ENCODE measurements around the gene PAM.

Gene PAM

DNA sequence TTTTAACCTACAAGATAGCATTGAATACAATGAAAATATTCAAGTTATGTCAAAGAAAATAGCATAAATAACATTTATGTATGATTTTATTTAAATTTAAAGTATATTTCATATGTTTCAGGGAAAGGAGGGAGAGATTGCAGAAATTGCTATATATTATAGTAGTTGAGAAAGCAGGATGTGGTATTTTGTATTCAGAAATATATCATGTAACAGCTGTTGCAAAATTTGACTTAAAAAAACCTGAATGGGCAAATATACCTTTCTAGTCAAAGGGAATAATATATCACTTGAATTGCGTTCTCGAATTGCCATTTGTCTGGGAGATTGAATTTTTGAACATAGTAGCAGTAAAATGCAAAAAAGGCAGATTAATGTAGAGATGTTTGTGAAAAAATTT lies 80.6 kb downstream of the PAM start:
- no peaks in the 10 kb centered on the region for H3K4me1 ChIP-seq (ENCODE audit: low read length)
- H3K79me2 ChIP-seq (ENCODE audit: low read length), result no peaks in the 10 kb centered on the region
- TF ChIP-seq EZH2 (optimal IDR thresholded peaks at IDR 0.05; ENCODE audit: low read depth, low read length), result no peak
- no peak for TF ChIP-seq EZH2phosphoT487 (IDR thresholded peaks at IDR 0.05; ENCODE audit: low read length)

DNA sequence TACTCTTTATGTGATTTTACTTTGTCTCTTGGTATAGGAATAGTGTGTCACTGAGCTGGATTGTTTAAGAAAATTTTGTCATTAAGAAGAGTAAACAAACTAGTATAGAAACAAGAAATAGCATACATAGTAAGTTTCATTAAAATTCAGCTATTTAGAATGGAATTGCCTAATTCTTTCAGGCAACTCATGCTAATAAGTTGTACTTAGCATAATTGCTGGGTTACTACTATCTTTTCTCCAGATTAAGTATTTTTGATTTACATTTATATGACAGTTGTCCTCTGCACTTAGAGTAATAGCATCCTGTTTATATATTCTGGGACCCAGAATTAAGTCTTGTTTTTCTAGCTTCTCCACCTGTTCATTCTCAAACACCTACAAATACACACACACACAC lies 85.9 kb downstream of the PAM start:
- H3K4me1 ChIP-seq (ENCODE audit: low read length), result no peaks in the 10 kb centered on the region

More for the DNA sequence above, 80.6 kb downstream of the PAM start:
- no peak for DNase-seq
- no peaks in the 10 kb centered on the region for H3K9me2 ChIP-seq (replicated peaks; ENCODE audit: insufficient read depth, low read length)
- no peaks in the 10 kb centered on the region for H3K9me3 ChIP-seq (replicated peaks; ENCODE audit: insufficient read depth, low read length)
- H3K27me3 ChIP-seq (replicated peaks; ENCODE audit: insufficient read depth, low read length), result no peaks in the 10 kb centered on the region
- H3K4me3 ChIP-seq (ENCODE audit: low read length), result no peak overlapping the region
- no peak overlapping the region for H2AFZ ChIP-seq (ENCODE audit: low read length)
- H4K20me1 ChIP-seq (ENCODE audit: insufficient read depth, low read length), result no peaks in the 10 kb centered on the region
- H3F3A ChIP-seq (ENCODE audit: insufficient read depth, low read length), result no peaks in the 10 kb centered on the region
- no peaks in the 10 kb centered on the region for H3K36me3 ChIP-seq (replicated peaks; ENCODE audit: insufficient read depth, low read length)
- no peak overlapping the region for H3K9ac ChIP-seq (ENCODE audit: low read length)
- no peak overlapping the region for H3K27ac ChIP-seq (ENCODE audit: low read length)
- H3K4me2 ChIP-seq (ENCODE audit: low read depth, low read length), result no peak overlapping the region

GRCh38 chr5:102843997-102844396 lies 88.9 kb downstream of the PAM start:
- TF ChIP-seq, protein P1, sequence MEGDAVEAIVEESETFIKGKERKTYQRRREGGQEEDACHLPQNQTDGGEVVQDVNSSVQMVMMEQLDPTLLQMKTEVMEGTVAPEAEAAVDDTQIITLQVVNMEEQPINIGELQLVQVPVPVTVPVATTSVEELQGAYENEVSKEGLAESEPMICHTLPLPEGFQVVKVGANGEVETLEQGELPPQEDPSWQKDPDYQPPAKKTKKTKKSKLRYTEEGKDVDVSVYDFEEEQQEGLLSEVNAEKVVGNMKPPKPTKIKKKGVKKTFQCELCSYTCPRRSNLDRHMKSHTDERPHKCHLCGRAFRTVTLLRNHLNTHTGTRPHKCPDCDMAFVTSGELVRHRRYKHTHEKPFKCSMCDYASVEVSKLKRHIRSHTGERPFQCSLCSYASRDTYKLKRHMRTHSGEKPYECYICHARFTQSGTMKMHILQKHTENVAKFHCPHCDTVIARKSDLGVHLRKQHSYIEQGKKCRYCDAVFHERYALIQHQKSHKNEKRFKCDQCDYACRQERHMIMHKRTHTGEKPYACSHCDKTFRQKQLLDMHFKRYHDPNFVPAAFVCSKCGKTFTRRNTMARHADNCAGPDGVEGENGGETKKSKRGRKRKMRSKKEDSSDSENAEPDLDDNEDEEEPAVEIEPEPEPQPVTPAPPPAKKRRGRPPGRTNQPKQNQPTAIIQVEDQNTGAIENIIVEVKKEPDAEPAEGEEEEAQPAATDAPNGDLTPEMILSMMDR (IDR thresholded peaks at IDR 0.05; ENCODE audit: low read length), result no peak
- TF ChIP-seq EZH2 (optimal IDR thresholded peaks at IDR 0.05; ENCODE audit: low read depth, low read length) (no peak), EZH2phosphoT487 (IDR thresholded peaks at IDR 0.05; ENCODE audit: low read length) (no peak)
- Histone ChIP-seq H3K4me3 (ENCODE audit: low read length) (no peak overlapping the region), H3K4me1 (ENCODE audit: low read length) (no peaks in the 10 kb centered on the region), H3K9ac (ENCODE audit: low read length) (no peak overlapping the region), H3K27me3 (replicated peaks; ENCODE audit: insufficient read depth, low read length) (no peaks in the 10 kb centered on the region), H3K27ac (ENCODE audit: low read length) (no peak overlapping the region), H3K4me2 (ENCODE audit: low read depth, low read length) (no peak overlapping the region), H3K79me2 (ENCODE audit: low read length) (no peaks in the 10 kb centered on the region), H3K36me3 (replicated peaks; ENCODE audit: insufficient read depth, low read length) (no peaks in the 10 kb centered on the region), H4K20me1 (ENCODE audit: insufficient read depth, low read length) (no peaks in the 10 kb centered on the region), H3F3A (ENCODE audit: insufficient read depth, low read length) (no peaks in the 10 kb centered on the region), H3K9me2 (replicated peaks; ENCODE audit: insufficient read depth, low read length) (no peaks in the 10 kb centered on the region), H2AFZ (ENCODE audit: low read length) (no peak overlapping the region), H3K9me3 (replicated peaks; ENCODE audit: insufficient read depth, low read length) (no peaks in the 10 kb centered on the region)
- DNase-seq, result no peak

More for the DNA sequence above, 85.9 kb downstream of the PAM start:
- DNase-seq, result no peak
- Histone ChIP-seq H3K9ac (ENCODE audit: low read length) (no peak overlapping the region), H3K27ac (ENCODE audit: low read length) (no peak overlapping the region), H3K9me2 (replicated peaks; ENCODE audit: insufficient read depth, low read length) (no peaks in the 10 kb centered on the region), H3K9me3 (replicated peaks; ENCODE audit: insufficient read depth, low read length) (no peaks in the 10 kb centered on the region), H3K79me2 (ENCODE audit: low read length) (no peaks in the 10 kb centered on the region), H3K4me2 (ENCODE audit: low read depth, low read length) (no peak overlapping the region), H3K36me3 (replicated peaks; ENCODE audit: insufficient read depth, low read length) (no peaks in the 10 kb centered on the region), H4K20me1 (ENCODE audit: insufficient read depth, low read length) (no peaks in the 10 kb centered on the region), H3F3A (ENCODE audit: insufficient read depth, low read length) (no peaks in the 10 kb centered on the region), H2AFZ (ENCODE audit: low read length) (no peak overlapping the region), H3K4me3 (ENCODE audit: low read length) (no peak overlapping the region), H3K27me3 (replicated peaks; ENCODE audit: insufficient read depth, low read length) (no peaks in the 10 kb centered on the region)
- TF ChIP-seq EZH2 (optimal IDR thresholded peaks at IDR 0.05; ENCODE audit: low read depth, low read length) (no peak), EZH2phosphoT487 (IDR thresholded peaks at IDR 0.05; ENCODE audit: low read length) (no peak)
- TF ChIP-seq, protein P1 (IDR thresholded peaks at IDR 0.05; ENCODE audit: low read length), result no peak

DNA sequence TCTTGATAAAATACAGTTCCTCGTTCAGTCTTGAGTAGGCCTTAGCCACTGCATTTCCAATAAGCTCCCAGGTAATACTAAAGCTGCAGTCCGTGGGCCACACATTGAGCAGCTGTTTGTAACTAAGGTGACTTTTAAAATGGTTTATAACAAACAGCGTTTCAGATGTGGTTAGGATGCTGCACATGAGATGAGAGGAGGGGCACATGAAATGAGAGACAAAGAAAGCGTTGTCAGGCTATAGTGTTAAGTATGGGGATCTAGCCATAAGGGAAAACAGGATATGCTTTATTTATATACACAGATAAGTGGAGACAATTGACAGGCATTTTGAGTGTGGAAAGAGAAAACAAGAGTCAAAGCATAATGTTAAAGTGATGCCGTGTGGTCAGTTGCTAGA lies 89.9 kb downstream of the PAM start:
- Histone ChIP-seq H3K36me3 (replicated peaks; ENCODE audit: insufficient read depth, low read length) (no peaks in the 10 kb centered on the region), H3K27ac (ENCODE audit: low read length) (no peak overlapping the region), H3K9me2 (replicated peaks; ENCODE audit: insufficient read depth, low read length) (no peaks in the 10 kb centered on the region), H4K20me1 (ENCODE audit: insufficient read depth, low read length) (no peaks in the 10 kb centered on the region), H3K4me2 (ENCODE audit: low read depth, low read length) (no peak overlapping the region), H3K27me3 (replicated peaks; ENCODE audit: insufficient read depth, low read length) (no peaks in the 10 kb centered on the region), H3F3A (ENCODE audit: insufficient read depth, low read length) (no peaks in the 10 kb centered on the region), H3K4me1 (ENCODE audit: low read length) (no peaks in the 10 kb centered on the region), H3K9me3 (replicated peaks; ENCODE audit: insufficient read depth, low read length) (no peaks in the 10 kb centered on the region), H3K4me3 (ENCODE audit: low read length) (no peak overlapping the region), H3K9ac (ENCODE audit: low read length) (no peak overlapping the region), H2AFZ (ENCODE audit: low read length) (no peak overlapping the region), H3K79me2 (ENCODE audit: low read length) (no peaks in the 10 kb centered on the region)
- TF ChIP-seq, protein P1 (IDR thresholded peaks at IDR 0.05; ENCODE audit: low read length), result no peak
- TF ChIP-seq EZH2phosphoT487 (IDR thresholded peaks at IDR 0.05; ENCODE audit: low read length) (no peak), EZH2 (optimal IDR thresholded peaks at IDR 0.05; ENCODE audit: low read depth, low read length) (no peak)
- DNase-seq, result no peak

Measured in MM.1S (cell line).